Neutrophil (primary cell): ENCODE results near the gene BRAP.
"Not testable (repeated sequence)": the region's sequence is repeated elsewhere in the genome, so short reads cannot be mapped to it uniquely, and the experiment has no call there.

Source experiments
- H3K27ac ChIP-seq: fragments of 200-600 bp; sonication (generic); 2 replicates; pipeline ENCODE4 v1.5.1; 2016; ENCODE audit warnings: mild to moderate bottlenecking, moderate library complexity
- H3K27me3 ChIP-seq: fragments of 200-600 bp; sonication (generic); 2 replicates; pipeline ENCODE4 v1.6.0; 2016; ENCODE audit warnings: mild to moderate bottlenecking
- H3K36me3 ChIP-seq: fragments of 200-600 bp; sonication (generic); 2 replicates; pipeline ENCODE4 v1.5.1; 2017
- H3K4me1 ChIP-seq, 2 experiments: fragments of 200-600 bp in 1 of 2; sonication (generic) in 1 of 2; 1 replicate in 1 of 2; 2 replicates in 1 of 2; pipeline versions ENCODE4 v1.5.1 to v1.6.1; 2013 to 2016; ENCODE audit warnings: low read depth in 1 of 2, low read length in 1 of 2, mild to moderate bottlenecking in 1 of 2, moderate library complexity in 1 of 2; ENCODE audit not compliant: control insufficient read depth in 1 of 2, insufficient read depth in 1 of 2
- H3K4me3 ChIP-seq, 2 experiments: fragments of 200-600 bp in 1 of 2; sonication (generic) in 1 of 2; 1 replicate in 1 of 2; 2 replicates in 1 of 2; pipeline ENCODE4 v1.5.1; 2013 to 2016; ENCODE audit warnings: low read depth in 1 of 2, low read length in 1 of 2, mild to moderate bottlenecking in 1 of 2, moderate library complexity in 1 of 2
- H3K9me3 ChIP-seq: fragments of 200-600 bp; sonication (generic); 2 replicates; pipeline ENCODE4 v1.5.1; 2016
- TF ChIP-seq, protein P1 (sequence below): fragments of 200-600 bp; sonication (generic); IDR thresholded peaks from 2 replicates; pipeline ENCODE4 v1.5.1; 2016; ENCODE audit warnings: antibody characterized with exemption

Gene BRAP

DNA sequence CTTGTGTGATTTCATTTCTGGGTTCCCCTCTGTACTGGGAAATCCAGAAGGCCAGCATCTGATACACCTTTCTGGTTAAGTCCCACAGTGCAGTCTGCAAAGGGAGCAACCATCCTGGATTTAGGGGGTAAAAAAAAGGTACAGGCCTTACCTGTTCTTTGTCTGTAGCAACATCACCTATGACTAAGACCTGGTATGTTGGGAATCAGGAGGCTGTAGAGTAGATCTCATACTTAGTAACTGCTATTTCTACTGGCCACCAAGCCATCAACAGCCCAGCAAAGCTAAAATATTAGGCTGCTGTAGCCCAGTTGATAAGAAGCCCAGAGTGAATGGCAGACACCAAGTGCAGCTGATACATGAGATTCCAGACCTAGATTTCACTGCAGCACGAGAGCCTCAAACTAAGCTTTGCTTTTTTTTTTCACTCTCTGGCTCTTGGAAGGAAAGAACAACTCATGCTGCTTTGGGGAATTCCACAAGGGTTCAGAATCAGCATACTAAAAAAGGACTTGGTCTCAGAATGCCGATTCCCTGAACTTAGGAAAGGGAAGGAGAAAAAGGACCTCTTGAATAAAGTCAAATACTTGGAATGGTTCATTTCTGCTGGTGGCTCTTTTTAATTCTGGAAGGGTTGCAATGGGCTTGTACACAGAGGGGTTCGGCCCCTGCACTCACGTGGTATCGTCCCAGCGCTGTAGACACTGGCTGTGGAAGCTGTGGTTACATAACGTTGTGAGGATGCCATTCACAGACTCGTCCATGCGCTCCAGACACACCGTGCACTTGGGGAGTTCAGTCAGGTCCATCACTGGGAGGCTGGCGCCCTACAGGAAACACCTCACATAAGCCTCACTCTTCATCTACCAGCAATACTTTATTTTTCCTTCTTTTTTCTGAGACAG, 20.5 kb downstream of the BRAP start:
- TF ChIP-seq, protein P1, sequence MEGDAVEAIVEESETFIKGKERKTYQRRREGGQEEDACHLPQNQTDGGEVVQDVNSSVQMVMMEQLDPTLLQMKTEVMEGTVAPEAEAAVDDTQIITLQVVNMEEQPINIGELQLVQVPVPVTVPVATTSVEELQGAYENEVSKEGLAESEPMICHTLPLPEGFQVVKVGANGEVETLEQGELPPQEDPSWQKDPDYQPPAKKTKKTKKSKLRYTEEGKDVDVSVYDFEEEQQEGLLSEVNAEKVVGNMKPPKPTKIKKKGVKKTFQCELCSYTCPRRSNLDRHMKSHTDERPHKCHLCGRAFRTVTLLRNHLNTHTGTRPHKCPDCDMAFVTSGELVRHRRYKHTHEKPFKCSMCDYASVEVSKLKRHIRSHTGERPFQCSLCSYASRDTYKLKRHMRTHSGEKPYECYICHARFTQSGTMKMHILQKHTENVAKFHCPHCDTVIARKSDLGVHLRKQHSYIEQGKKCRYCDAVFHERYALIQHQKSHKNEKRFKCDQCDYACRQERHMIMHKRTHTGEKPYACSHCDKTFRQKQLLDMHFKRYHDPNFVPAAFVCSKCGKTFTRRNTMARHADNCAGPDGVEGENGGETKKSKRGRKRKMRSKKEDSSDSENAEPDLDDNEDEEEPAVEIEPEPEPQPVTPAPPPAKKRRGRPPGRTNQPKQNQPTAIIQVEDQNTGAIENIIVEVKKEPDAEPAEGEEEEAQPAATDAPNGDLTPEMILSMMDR: no peak
- H3K27me3 ChIP-seq: no peaks in the 10 kb centered on the region
- no peak overlapping the region for H3K27ac ChIP-seq
- H3K4me3 ChIP-seq: no peak overlapping the region
- no peaks in the 10 kb centered on the region for H3K4me1 ChIP-seq
- no peaks in the 10 kb centered on the region for H3K9me3 ChIP-seq
- peaks cover 94% of the 10 kb centered on the region for H3K36me3 ChIP-seq

GRCh38 chr12:111664499-111664898, 21.3 kb downstream of the BRAP start:
- Histone ChIP-seq H3K9me3 (no peaks in the 10 kb centered on the region), H3K4me1 (no peaks in the 10 kb centered on the region), H3K4me3 (no peak overlapping the region), H3K27me3 (no peaks in the 10 kb centered on the region), H3K36me3 (peaks cover 94% of the 10 kb centered on the region), H3K27ac (no peak overlapping the region)
- TF ChIP-seq, protein P1: no peak

DNA sequence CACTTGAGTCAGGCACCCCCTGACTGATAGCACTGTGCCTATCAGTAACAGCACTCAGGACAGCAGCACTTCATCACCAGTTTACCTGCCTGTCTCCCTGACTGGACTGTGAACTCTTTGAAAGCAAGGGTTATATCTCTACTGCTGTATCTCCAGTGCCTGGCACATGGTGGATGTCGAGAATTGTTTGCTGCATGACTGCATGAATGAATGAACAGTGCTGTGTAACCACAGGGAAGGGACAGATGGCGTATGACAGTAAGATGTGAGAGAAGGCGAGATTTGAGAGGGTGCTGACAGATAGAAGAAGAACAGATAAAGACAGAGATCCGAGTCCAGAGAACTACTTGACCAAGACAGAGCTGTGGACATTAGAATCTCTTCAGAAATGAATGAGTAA, 29.7 kb downstream of the BRAP start:
- TF ChIP-seq, protein P1: no peak
- H3K27ac ChIP-seq: no peak overlapping the region
- no peaks in the 10 kb centered on the region for H3K27me3 ChIP-seq
- peaks cover 98% of the 10 kb centered on the region for H3K36me3 ChIP-seq
- H3K9me3 ChIP-seq: no peaks in the 10 kb centered on the region
- no peak overlapping the region for H3K4me3 ChIP-seq
- H3K4me1 ChIP-seq: no peaks in the 10 kb centered on the region

- no peak overlapping the region for H3K27ac ChIP-seq
- no peaks in the 10 kb centered on the region for H3K4me1 ChIP-seq
- no peaks in the 10 kb centered on the region for H3K27me3 ChIP-seq
- TF ChIP-seq, protein P1: no peak
- H3K9me3 ChIP-seq: no peaks in the 10 kb centered on the region
- H3K36me3 ChIP-seq: peaks cover 99% of the 10 kb centered on the region
- no peak overlapping the region for H3K4me3 ChIP-seq
These were observed 30.4 kb downstream of the BRAP start for GRCh38 chr12:111655356-111655755.

DNA sequence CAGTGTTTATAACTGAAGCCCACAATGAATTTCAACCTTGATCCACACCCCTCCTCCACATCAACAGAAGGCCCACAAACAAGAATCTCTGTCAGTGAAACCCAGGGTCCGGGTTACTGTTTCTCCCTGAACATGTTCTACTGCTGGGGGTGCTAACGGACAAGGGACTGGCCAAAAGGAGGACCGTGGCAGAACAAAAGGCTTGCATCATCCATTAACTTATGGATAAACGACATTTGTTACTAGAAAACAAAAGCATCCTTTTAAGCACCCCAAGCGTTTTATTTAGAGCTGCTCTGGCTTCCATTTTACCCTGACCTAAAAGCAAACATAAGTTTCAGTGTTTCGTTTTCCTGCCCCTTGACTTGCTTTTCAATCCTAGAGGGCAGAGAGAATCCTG, 32.2 kb downstream of the BRAP start:
- TF ChIP-seq, protein P1: no peak
- H3K27ac ChIP-seq: no peak overlapping the region
- peaks cover 99% of the 10 kb centered on the region for H3K36me3 ChIP-seq
- no peak overlapping the region for H3K4me3 ChIP-seq
- H3K9me3 ChIP-seq: no peaks in the 10 kb centered on the region
- no peaks in the 10 kb centered on the region for H3K4me1 ChIP-seq
- no peaks in the 10 kb centered on the region for H3K27me3 ChIP-seq

DNA sequence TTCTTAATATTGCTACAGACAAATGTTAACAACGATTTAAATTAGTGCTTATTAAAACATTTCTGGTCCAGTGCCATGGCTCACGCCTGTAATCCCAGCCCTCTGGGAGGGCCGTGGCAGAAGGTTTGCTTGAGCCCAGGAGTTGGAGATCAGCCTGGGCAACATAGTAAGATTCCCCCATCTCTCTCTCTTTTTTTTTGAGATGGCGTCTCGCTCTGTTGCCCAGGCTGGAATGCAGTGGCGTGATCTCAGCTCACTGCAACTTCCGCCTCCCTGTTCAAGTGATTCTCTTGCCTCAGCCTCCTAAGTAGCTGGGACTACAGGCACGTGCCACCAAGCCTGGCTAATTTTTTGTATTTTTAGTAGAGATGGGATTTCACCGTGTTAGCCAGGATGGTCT, 33.2 kb downstream of the BRAP start:
- peaks cover 99% of the 10 kb centered on the region for H3K36me3 ChIP-seq
- not testable (repeated sequence) for H3K4me3 ChIP-seq, H3K9me3 ChIP-seq, H3K4me1 ChIP-seq, H3K27me3 ChIP-seq, H3K27ac ChIP-seq
